CD4-positive, alpha-beta T cell treated with Interferon gamma for 1 hour (primary cell): Measurements from ENCODE around the gene PTRH2.
A peak's percentile ranks its signal among the peaks of the same experiment; 100 is the strongest.

Source experiments
- DNase-seq: peaks from one replicate; pipeline ENCODE4 v3.0.0-alpha.2; 2020

PTRH2 gene

DNA sequence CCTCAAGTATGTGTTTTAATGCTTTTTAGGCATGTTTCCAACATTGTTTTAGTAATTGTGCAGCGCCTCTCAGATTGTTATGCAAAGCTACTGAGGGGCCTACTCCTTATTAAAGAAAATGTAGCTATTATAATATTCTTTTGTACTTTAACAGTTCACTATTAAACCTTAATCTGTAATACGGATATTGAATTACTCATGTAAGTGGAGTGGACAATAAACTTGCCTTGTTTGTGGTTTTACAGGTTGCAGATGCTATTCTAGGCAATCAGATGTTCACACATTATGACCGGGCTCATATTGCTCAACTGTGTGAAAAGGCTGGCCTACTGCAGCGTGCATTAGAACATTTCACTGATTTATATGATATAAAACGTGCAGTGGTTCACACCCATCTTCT, 41.0 kb downstream of the PTRH2 start:
- no peak for DNase-seq

DNA sequence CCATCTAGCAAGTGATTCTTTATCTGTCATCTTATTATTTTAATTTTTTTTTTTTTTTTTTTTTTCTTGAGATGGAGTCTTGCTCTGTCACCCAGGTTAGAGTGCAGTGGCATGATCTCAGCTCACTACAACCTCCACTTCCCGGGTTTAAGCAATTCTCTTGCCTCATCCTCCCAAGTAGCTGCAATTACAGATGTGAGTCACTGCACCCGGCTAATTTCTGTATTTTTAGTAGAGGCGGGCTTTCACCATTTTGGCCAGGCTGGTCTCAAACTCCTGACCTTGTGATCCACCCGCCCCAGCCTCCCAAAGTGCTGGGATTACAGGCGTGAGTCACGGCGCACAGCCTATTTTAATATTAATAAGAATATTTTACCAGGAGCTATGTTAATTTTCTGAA, 50.6 kb downstream of the PTRH2 start:
- DNase-seq, result peak; percentile 24

DNA sequence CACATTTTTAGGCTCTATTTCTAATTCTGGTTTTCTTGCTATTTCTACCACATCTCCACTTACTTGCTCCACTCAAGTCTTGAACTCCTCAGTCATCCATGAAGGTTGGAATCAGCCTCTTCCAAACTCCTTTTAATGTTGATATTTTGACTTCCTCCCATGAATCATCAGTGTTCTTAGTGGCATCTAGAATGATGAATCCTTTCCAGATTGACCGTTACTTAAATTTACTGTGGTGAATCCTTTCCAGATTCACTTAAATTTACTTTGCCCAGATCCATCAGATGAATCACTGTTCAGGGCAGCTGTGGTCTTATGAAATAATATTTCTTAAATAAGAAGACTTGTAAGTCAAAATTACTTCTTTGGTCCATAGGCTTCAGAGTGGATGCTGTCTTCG, 55.1 kb downstream of the PTRH2 start:
- no peak for DNase-seq

DNA sequence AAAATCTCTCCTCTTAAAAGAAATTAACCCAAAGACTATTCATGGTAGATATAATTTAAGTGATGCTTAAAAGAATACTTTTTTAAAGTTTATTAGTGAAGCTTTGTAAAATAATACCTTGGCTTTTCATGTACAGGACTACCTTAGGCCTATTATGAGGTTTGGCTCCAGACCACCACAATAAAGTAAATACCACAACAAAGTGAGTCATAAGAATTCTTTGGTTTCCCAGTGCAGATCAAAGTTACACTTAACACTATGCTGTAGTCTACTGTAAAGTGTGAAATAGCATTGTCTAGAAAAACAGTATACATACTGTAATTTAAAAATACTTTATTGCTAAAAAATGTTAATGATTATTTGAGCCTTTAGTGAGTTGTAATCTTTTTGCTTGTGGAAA, 55.9 kb downstream of the PTRH2 start:
- DNase-seq, result no peak

DNA sequence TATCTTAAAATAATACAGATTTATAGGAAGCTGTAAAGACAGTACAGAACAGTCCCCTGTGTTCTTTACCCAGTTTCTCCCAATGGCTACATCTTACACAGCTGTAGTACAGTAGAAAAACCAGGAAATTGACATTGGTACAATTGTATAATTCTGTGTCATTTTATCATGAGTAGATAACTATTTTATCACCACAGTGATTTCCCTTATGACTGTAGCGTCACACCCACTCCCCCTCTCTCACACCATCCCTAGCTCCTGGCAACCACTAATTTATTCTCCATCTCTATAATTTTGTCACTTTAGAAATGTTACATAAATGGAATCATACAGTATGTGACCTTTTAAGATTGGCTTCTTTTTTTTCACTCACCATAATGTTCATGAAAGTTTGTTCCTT, 56.6 kb downstream of the PTRH2 start:
- no peak for DNase-seq

DNA sequence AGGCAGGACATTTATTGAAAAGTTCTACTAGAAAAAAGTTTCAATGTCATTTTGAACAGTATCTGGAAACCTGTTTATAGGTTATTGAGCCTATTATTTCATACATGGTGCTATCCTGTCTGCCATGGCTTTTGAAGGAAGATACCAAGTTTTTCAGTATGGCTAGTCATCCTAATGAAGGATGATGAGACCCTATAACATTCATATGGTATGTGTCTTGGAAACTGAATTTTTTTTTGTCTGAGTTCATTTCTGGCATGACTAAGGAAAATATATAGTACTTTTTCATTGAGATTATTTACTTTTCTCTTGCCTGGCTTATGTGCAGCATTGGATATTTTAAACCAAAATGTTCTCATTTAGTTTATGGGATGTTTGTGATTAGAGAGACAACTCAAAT, 57.3 kb downstream of the PTRH2 start:
- DNase-seq, result no peak
